GM23338 (cell line): ENCODE measurements around the gene OR10J4. TPM values are rescaled to one million over a fixed set of nuclear protein-coding genes. Genes with fewer than 3 reads are reported as not detected.

Experiments
- ATAC-seq: fragments of 200-7000 bp; cut with Tn5 transposase; 3 replicates; pipeline ENCODE4 v1.9.1; 2020
- DNase-seq: peaks from one replicate; pipeline ENCODE4 v3.0.0-alpha.2; 2015; ENCODE audit warnings: low spot score
- H2AFZ ChIP-seq: fragments of 200-600 bp; sonication (generic); 2 replicates; pipeline ENCODE4 v1.8.0; 2016; ENCODE audit warnings: antibody characterized with exemption, mild to moderate bottlenecking, moderate library complexity
- H3F3A ChIP-seq: fragments of 200-600 bp; sonication (generic); replicated peaks from 2 replicates; pipeline ENCODE4 v1.8.0; 2017; ENCODE audit warnings: antibody characterized with exemption, mixed run types, low read depth
- H3K27ac ChIP-seq: fragments of 200-600 bp; sonication (generic); 2 replicates; pipeline ENCODE4 v1.6.1; 2016; ENCODE audit warnings: low read depth
- H3K27me3 ChIP-seq: fragments of 200-600 bp; sonication (generic); 2 replicates; pipeline ENCODE4 v1.8.0; 2016; ENCODE audit warnings: mild to moderate bottlenecking, mixed run types, moderate library complexity; ENCODE audit not compliant: insufficient read depth
- H3K36me3 ChIP-seq: fragments of 200-600 bp; sonication (generic); 2 replicates; pipeline ENCODE4 v1.8.0; 2016; ENCODE audit warnings: mild to moderate bottlenecking; ENCODE audit not compliant: insufficient read depth
- H3K4me1 ChIP-seq: fragments of 200-600 bp; sonication (generic); 2 replicates; pipeline ENCODE4 v1.8.0; 2016; ENCODE audit warnings: mild to moderate bottlenecking, moderate library complexity; ENCODE audit not compliant: insufficient read depth
- H3K4me2 ChIP-seq: fragments of 200-600 bp; sonication (generic); 2 replicates; pipeline ENCODE4 v1.7.1; 2017; ENCODE audit warnings: mixed run types
- H3K4me3 ChIP-seq: fragments of 200-600 bp; sonication (generic); 2 replicates; pipeline ENCODE4 v1.6.1; 2016; ENCODE audit warnings: mixed run types
- H3K79me2 ChIP-seq: fragments of 200-600 bp; sonication (generic); replicated peaks from 2 replicates; pipeline ENCODE4 v1.8.0; 2017; ENCODE audit warnings: mild to moderate bottlenecking; ENCODE audit not compliant: insufficient read depth
- H3K9me2 ChIP-seq: fragments of 200-600 bp; sonication (generic); 2 replicates; pipeline ENCODE4 v1.8.0; 2017; ENCODE audit not compliant: insufficient read depth
- H4K20me1 ChIP-seq: fragments of 200-600 bp; sonication (generic); replicated peaks from 2 replicates; pipeline ENCODE4 v1.8.0; 2017; ENCODE audit warnings: mild to moderate bottlenecking; ENCODE audit not compliant: insufficient read depth
- H3K27ac Mint-ChIP-seq: 2 replicates; pipeline ENCODE4 v1.8.0; 2020; ENCODE audit warnings: inconsistent platforms, mild to moderate bottlenecking, moderate library complexity, mixed read lengths
- H3K27me3 Mint-ChIP-seq: 3 replicates; pipeline ENCODE4 v1.8.0; 2022; ENCODE audit warnings: low read depth, mild to moderate bottlenecking, moderate library complexity, mixed read lengths, inconsistent platforms; ENCODE audit not compliant: insufficient read depth, poor library complexity
- H3K36me3 Mint-ChIP-seq: 3 replicates; pipeline ENCODE4 v1.8.0; 2021; ENCODE audit warnings: low read depth, mild to moderate bottlenecking, inconsistent platforms, moderate library complexity, mixed read lengths
- H3K4me1 Mint-ChIP-seq: 3 replicates; pipeline ENCODE4 v1.8.0; 2020; ENCODE audit warnings: mild to moderate bottlenecking, inconsistent platforms, mixed read lengths
- H3K4me3 Mint-ChIP-seq: 3 replicates; pipeline ENCODE4 v1.8.0; 2021; ENCODE audit warnings: moderate library complexity, mild to moderate bottlenecking, inconsistent platforms, mixed read lengths
- H3K9me3 Mint-ChIP-seq: 3 replicates; pipeline ENCODE4 v1.8.0; 2020; ENCODE audit warnings: moderate library complexity, mild to moderate bottlenecking, inconsistent platforms, mixed read lengths
- JUNB ChIP-seq: IDR thresholded peaks from one replicate; pipeline ENCODE4 v1.6.1; 2016; ENCODE audit warnings: antibody characterized with exemption; ENCODE audit not compliant: unreplicated experiment
- POLR2AphosphoS5 ChIP-seq: IDR thresholded peaks from 2 replicates; pipeline ENCODE4 v1.6.1; 2016; ENCODE audit warnings: antibody characterized with exemption, low read depth
- ZNF331 ChIP-seq: fragments of 250-450 bp; sonication (Bioruptor Pico); IDR thresholded peaks from 2 replicates; pipeline ENCODE4 v1.5.0; 2020; ENCODE audit warnings: low read depth, mild to moderate bottlenecking, moderate library complexity
- long read RNA-seq: library from polyadenylated mRNA; unstranded; transcript quantifications from one replicate; pipeline ENCODE4 v2.0.0, GENCODE V29; 2020; ENCODE audit not compliant: unreplicated experiment
- polyA plus RNA-seq: library from polyadenylated mRNA; unstranded; fragments of >200 nt; fragmentation: Nextera tagmentation; extraction: Ambion mirVana; gene quantifications from 2 replicates; pipeline ENCODE4 v1.2.1, GENCODE V29; 2016
- total RNA-seq: library from RNA; depleted of rRNA; stranded (reverse); fragments of >200 nt; shearing (Covaris generic); gene quantifications from 2 replicates; pipeline ENCODE4 v1.2.3, GENCODE V29; 2014; rRNA removed
- TF ChIP-seq, protein P1 (sequence below): fragments of 250-450 bp; sonication (Bioruptor Pico); IDR thresholded peaks from 2 replicates; pipeline ENCODE4 v1.5.0; 2020; ENCODE audit warnings: mild to moderate bottlenecking, moderate library complexity
- TF ChIP-seq, protein P2 (sequence below): IDR thresholded peaks from 2 replicates; pipeline ENCODE4 v1.6.1; 2016; ENCODE audit warnings: antibody characterized with exemption

Gene OR10J4
- total RNA-seq (not detected in 2 replicates), polyA plus RNA-seq (not detected in 2 replicates)
- long read RNA-seq, result 0 reads

DNA sequence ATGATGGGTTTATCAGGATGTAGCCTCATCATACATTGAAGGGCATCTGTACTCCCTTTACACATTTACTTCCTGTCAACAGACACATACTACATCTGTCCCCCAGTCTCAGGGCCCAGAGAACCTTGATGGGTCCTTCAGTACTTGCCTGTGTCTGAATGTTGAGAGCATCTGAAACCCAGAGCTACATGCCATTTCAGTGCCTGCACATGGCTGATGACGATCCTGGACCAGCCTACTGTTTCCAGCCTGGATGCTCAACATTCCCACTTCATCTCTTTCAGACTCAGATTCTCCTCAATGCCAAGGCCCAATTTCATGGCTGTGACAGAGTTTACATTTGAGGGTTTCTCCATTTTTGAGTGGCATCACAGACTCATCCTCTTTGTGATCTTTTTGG, at the start of gene OR10J4:
TSS of gene OR10J4 (plus strand) at position 301 of the 400 bp plus-strand sequence.
- no peaks in the 10 kb centered on the region for H3K9me3 Mint-ChIP-seq

More for the DNA sequence above, at the start of gene OR10J4:
- H3K4me2 ChIP-seq, result no peak within 1 kb of the TSS
- TF ChIP-seq, protein P1, sequence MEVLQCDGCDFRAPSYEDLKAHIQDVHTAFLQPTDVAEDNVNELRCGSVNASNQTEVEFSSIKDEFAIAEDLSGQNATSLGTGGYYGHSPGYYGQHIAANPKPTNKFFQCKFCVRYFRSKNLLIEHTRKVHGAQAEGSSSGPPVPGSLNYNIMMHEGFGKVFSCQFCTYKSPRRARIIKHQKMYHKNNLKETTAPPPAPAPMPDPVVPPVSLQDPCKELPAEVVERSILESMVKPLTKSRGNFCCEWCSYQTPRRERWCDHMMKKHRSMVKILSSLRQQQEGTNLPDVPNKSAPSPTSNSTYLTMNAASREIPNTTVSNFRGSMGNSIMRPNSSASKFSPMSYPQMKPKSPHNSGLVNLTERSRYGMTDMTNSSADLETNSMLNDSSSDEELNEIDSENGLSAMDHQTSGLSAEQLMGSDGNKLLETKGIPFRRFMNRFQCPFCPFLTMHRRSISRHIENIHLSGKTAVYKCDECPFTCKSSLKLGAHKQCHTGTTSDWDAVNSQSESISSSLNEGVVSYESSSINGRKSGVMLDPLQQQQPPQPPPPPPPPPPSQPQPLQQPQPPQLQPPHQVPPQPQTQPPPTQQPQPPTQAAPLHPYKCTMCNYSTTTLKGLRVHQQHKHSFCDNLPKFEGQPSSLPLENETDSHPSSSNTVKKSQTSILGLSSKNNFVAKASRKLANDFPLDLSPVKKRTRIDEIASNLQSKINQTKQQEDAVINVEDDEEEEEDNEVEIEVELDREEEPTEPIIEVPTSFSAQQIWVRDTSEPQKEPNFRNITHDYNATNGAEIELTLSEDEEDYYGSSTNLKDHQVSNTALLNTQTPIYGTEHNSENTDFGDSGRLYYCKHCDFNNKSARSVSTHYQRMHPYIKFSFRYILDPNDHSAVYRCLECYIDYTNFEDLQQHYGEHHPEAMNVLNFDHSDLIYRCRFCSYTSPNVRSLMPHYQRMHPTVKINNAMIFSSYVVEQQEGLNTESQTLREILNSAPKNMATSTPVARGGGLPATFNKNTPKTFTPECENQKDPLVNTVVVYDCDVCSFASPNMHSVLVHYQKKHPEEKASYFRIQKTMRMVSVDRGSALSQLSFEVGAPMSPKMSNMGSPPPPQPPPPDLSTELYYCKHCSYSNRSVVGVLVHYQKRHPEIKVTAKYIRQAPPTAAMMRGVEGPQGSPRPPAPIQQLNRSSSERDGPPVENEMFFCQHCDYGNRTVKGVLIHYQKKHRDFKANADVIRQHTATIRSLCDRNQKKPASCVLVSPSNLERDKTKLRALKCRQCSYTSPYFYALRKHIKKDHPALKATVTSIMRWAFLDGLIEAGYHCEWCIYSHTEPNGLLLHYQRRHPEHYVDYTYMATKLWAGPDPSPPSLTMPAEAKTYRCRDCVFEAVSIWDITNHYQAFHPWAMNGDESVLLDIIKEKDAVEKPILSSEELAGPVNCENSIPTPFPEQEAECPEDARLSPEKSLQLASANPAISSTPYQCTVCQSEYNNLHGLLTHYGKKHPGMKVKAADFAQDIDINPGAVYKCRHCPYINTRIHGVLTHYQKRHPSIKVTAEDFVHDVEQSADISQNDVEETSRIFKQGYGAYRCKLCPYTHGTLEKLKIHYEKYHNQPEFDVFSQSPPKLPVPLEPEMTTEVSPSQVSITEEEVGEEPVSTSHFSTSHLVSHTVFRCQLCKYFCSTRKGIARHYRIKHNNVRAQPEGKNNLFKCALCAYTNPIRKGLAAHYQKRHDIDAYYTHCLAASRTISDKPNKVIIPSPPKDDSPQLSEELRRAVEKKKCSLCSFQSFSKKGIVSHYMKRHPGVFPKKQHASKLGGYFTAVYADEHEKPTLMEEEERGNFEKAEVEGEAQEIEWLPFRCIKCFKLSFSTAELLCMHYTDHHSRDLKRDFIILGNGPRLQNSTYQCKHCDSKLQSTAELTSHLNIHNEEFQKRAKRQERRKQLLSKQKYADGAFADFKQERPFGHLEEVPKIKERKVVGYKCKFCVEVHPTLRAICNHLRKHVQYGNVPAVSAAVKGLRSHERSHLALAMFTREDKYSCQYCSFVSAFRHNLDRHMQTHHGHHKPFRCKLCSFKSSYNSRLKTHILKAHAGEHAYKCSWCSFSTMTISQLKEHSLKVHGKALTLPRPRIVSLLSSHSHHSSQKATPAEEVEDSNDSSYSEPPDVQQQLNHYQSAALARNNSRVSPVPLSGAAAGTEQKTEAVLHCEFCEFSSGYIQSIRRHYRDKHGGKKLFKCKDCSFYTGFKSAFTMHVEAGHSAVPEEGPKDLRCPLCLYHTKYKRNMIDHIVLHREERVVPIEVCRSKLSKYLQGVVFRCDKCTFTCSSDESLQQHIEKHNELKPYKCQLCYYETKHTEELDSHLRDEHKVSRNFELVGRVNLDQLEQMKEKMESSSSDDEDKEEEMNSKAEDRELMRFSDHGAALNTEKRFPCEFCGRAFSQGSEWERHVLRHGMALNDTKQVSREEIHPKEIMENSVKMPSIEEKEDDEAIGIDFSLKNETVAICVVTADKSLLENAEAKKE (CRISPR knock-in tag), result no peak
- TF ChIP-seq, protein P2, sequence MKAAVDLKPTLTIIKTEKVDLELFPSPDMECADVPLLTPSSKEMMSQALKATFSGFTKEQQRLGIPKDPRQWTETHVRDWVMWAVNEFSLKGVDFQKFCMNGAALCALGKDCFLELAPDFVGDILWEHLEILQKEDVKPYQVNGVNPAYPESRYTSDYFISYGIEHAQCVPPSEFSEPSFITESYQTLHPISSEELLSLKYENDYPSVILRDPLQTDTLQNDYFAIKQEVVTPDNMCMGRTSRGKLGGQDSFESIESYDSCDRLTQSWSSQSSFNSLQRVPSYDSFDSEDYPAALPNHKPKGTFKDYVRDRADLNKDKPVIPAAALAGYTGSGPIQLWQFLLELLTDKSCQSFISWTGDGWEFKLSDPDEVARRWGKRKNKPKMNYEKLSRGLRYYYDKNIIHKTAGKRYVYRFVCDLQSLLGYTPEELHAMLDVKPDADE, result no peak
- TF ChIP-seq ZNF331 (CRISPR knock-in tag) (no peak), POLR2AphosphoS5 (no peak), JUNB (no peak)
- H3K36me3 ChIP-seq, result no peaks in the 10 kb centered on the region
- Mint-ChIP-seq H3K4me3 (no peak within 1 kb of the TSS), H3K27ac (no peak within 1 kb of the TSS), H3K27me3 (no peaks in the 10 kb centered on the region), H3K4me1 (no peaks in the 10 kb centered on the region), H3K36me3 (no peaks in the 10 kb centered on the region)
- H2AFZ ChIP-seq, result no peak within 1 kb of the TSS
- H3K27ac ChIP-seq, result no peak within 1 kb of the TSS
- no peaks in the 10 kb centered on the region for H3K4me1 ChIP-seq
- H3K9me2 ChIP-seq, result peaks cover 4% of the 10 kb centered on the region; the same call in 1 of the 2 replicates
- DNase-seq (no peak), ATAC-seq (no peak)
- H4K20me1 ChIP-seq, result no peaks in the 10 kb centered on the region
- no peaks in the 10 kb centered on the region for H3F3A ChIP-seq
- no peak within 1 kb of the TSS for H3K4me3 ChIP-seq
- no peaks in the 10 kb centered on the region for H3K27me3 ChIP-seq
- H3K79me2 ChIP-seq, result no peaks in the 10 kb centered on the region
